Lower leg skin (tissue), 3 donors: ENCODE results near the gene TFCP2.

Experiments used
- CTCF ChIP-seq, 3 donors: fragments of 450-650 bp; IDR thresholded peaks; one replicate each; pipeline ENCODE4 v1.5.1; 2016; ENCODE audit warnings: antibody characterized with exemption in 3 of 3, mild to moderate bottlenecking in 3 of 3, moderate library complexity in 2 of 3
- POLR2A ChIP-seq, 2 donors: fragments of 450-650 bp; IDR thresholded peaks; one replicate each; pipeline ENCODE4 v1.6.1; 2016 to 2017; ENCODE audit warnings: antibody characterized with exemption in 2 of 2, mild to moderate bottlenecking in 1 of 2, moderate library complexity in 1 of 2

GRCh38 chr12:51192284-51192671 lies 19.3 kb upstream of the TFCP2 start:
- TF ChIP-seq POLR2A (IDR thresholded peaks at IDR 0.05) (no peak), CTCF (IDR thresholded peaks at IDR 0.05) (no peak)
